ES-I3 (cell line): ENCODE data around the gene TMEM87A.

ENCODE experiments used
- H3K36me3 ChIP-seq: 2 replicates; pipeline ENCODE4 v1.6.1; 2013; ENCODE audit warnings: mild to moderate bottlenecking, low read length, control low read depth, moderate library complexity; ENCODE audit not compliant: insufficient read depth
- H3K4me1 ChIP-seq: 2 replicates; pipeline ENCODE4 v1.6.1; 2013; ENCODE audit warnings: mild to moderate bottlenecking, control low read depth, low read length; ENCODE audit not compliant: insufficient read depth
- H3K9ac ChIP-seq: 2 replicates; pipeline ENCODE4 v1.6.1; 2013; ENCODE audit warnings: low read depth, mild to moderate bottlenecking, low read length, moderate library complexity
- H3K9me3 ChIP-seq: 2 replicates; pipeline ENCODE4 v1.6.1; 2013; ENCODE audit warnings: mild to moderate bottlenecking, low read length, moderate library complexity; ENCODE audit not compliant: control insufficient read depth, insufficient read depth

TMEM87A gene

GRCh38 chr15:42207674-42208579 lies 65.3 kb downstream of the TMEM87A start, which contains the start of gene VPS39:
Gene VPS39 (minus strand): TSS chr15:42208304. CDS start chr15:42208153, 151 bp downstream.
- Histone ChIP-seq H3K9me3 (no peaks in the 10 kb centered on the region), H3K36me3 (0 out of 2 replicates have a peak, but pooled peaks cover 3% of the 10 kb centered on the region), H3K9ac (peak within 1 kb of the TSS; percentile 88), H3K4me1 (no peaks in the 10 kb centered on the region)

GRCh38 chr15:42206406-42206805 lies 66.8 kb downstream of the TMEM87A start:
- Histone ChIP-seq H3K9ac (no peak overlapping the region), H3K9me3 (no peaks in the 10 kb centered on the region), H3K4me1 (no peaks in the 10 kb centered on the region), H3K36me3 (0 out of 2 replicates have a peak, but pooled peaks cover 2% of the 10 kb centered on the region)

GRCh38 chr15:42203891-42204290 lies 69.3 kb downstream of the TMEM87A start:
- Histone ChIP-seq H3K4me1 (no peaks in the 10 kb centered on the region), H3K9ac (no peak overlapping the region), H3K9me3 (no peaks in the 10 kb centered on the region), H3K36me3 (no peaks in the 10 kb centered on the region)

- Histone ChIP-seq H3K36me3 (no peaks in the 10 kb centered on the region), H3K4me1 (no peaks in the 10 kb centered on the region), H3K9ac (no peak overlapping the region), H3K9me3 (no peaks in the 10 kb centered on the region)
These were observed 70.6 kb downstream of the TMEM87A start for GRCh38 chr15:42202653-42203052.

GRCh38 chr15:42201801-42202200 lies 71.4 kb downstream of the TMEM87A start:
- Histone ChIP-seq H3K9ac (no peak overlapping the region), H3K36me3 (no peaks in the 10 kb centered on the region), H3K9me3 (no peaks in the 10 kb centered on the region), H3K4me1 (no peaks in the 10 kb centered on the region)

- Histone ChIP-seq H3K36me3 (no peaks in the 10 kb centered on the region), H3K4me1 (no peaks in the 10 kb centered on the region), H3K9ac (no peak overlapping the region), H3K9me3 (no peaks in the 10 kb centered on the region)
These were observed 74.1 kb downstream of the TMEM87A start for GRCh38 chr15:42199126-42199525.

- no peaks in the 10 kb centered on the region for H3K4me1 ChIP-seq
- H3K36me3 ChIP-seq = no peaks in the 10 kb centered on the region
- H3K9ac ChIP-seq = no peak overlapping the region
- no peaks in the 10 kb centered on the region for H3K9me3 ChIP-seq
These were observed 74.7 kb downstream of the TMEM87A start for GRCh38 chr15:42198516-42198915.

GRCh38 chr15:42194513-42194912 lies 78.7 kb downstream of the TMEM87A start:
- H3K9me3 ChIP-seq = no peaks in the 10 kb centered on the region
- H3K9ac ChIP-seq = no peak overlapping the region
- H3K4me1 ChIP-seq = no peaks in the 10 kb centered on the region
- no peaks in the 10 kb centered on the region for H3K36me3 ChIP-seq

GRCh38 chr15:42193383-42193782 lies 79.8 kb downstream of the TMEM87A start:
- Histone ChIP-seq H3K9me3 (no peaks in the 10 kb centered on the region), H3K36me3 (no peaks in the 10 kb centered on the region)

GRCh38 chr15:42191610-42192346 lies 81.5 kb downstream of the TMEM87A start:
- no peak overlapping the region for H3K9ac ChIP-seq
- no peaks in the 10 kb centered on the region for H3K9me3 ChIP-seq
- no peaks in the 10 kb centered on the region for H3K4me1 ChIP-seq
- no peaks in the 10 kb centered on the region for H3K36me3 ChIP-seq

More at GRCh38 chr15:42193383-42193782, 79.8 kb downstream of the TMEM87A start:
- H3K4me1 ChIP-seq = no peaks in the 10 kb centered on the region
- H3K9ac ChIP-seq = no peak overlapping the region

GRCh38 chr15:42190370-42190769 lies 82.9 kb downstream of the TMEM87A start:
- Histone ChIP-seq H3K36me3 (no peaks in the 10 kb centered on the region), H3K9ac (no peak overlapping the region), H3K4me1 (no peaks in the 10 kb centered on the region), H3K9me3 (no peaks in the 10 kb centered on the region)

- Histone ChIP-seq H3K36me3 (no peaks in the 10 kb centered on the region), H3K4me1 (no peaks in the 10 kb centered on the region), H3K9ac (no peak overlapping the region), H3K9me3 (no peaks in the 10 kb centered on the region)
These were observed 87.4 kb downstream of the TMEM87A start for GRCh38 chr15:42185801-42186200.

GRCh38 chr15:42184736-42185135 lies 88.5 kb downstream of the TMEM87A start:
- Histone ChIP-seq H3K9me3 (no peaks in the 10 kb centered on the region), H3K4me1 (no peaks in the 10 kb centered on the region), H3K36me3 (no peaks in the 10 kb centered on the region; the same call in 1 of the 2 replicates), H3K9ac (no peak overlapping the region)

GRCh38 chr15:42184296-42184695 lies 88.9 kb downstream of the TMEM87A start:
- no peaks in the 10 kb centered on the region for H3K9me3 ChIP-seq
- H3K9ac ChIP-seq = no peak overlapping the region
- no peaks in the 10 kb centered on the region for H3K4me1 ChIP-seq
- H3K36me3 ChIP-seq = no peaks in the 10 kb centered on the region; the same call in 1 of the 2 replicates
